GM21619 (cell line): ENCODE data around the gene HEATR5A.
A peak's percentile ranks its signal among the peaks of the same experiment; 100 is the strongest.
"Not testable (repeated sequence)": the region's sequence is repeated elsewhere in the genome, so short reads cannot be mapped to it uniquely, and the experiment has no call there.

ENCODE experiments used
- ATAC-seq: cut with Tn5 transposase; IDR thresholded peaks from one replicate; pipeline ENCODE4 v1.9.1; 2021; ENCODE audit not compliant: unreplicated experiment

The HEATR5A gene

DNA sequence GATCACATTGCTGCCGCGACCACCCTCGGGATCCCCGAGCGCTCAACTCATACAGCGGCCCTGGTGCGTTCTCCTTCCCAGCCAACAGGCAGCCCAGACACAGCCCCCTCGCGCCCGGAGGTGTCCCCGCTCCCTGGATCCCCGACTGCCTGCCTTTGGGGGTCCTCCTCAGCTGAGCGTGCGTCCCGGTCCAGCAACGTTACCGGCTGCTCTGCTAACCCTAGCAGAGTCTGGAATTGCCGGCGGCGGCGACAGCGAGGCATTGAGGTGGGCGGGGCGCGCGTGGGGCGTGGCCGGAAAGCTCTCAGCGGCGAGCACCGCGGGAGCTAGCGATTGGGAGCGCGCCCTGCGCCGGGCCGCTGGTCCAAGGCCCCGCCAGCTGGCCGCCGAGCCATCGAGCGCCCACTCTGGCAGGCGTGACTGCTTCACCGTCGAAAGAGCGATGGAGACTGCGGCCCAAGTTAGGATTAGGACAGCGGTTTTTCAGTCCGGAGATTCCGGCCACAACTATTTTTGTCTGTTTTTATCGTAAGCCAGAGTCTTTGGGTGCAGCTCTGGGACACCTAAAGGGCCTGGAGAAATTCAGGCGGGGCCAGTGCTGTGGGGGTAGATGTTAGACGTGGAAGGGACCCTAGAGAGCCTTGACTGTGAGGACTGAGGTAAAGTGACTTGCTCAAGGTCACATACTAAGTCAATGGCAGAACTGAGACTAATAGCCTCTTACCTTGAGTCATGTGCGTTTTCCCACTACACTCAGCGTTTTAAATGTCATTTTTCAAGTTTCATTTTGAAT, at the start of gene HEATR5A:
Gene HEATR5A (minus strand): TSS at position 232 of the 793 bp plus-strand sequence. CDS start 17,575 bp downstream, outside the sequence.
- ATAC-seq, result peak; percentile 95

DNA sequence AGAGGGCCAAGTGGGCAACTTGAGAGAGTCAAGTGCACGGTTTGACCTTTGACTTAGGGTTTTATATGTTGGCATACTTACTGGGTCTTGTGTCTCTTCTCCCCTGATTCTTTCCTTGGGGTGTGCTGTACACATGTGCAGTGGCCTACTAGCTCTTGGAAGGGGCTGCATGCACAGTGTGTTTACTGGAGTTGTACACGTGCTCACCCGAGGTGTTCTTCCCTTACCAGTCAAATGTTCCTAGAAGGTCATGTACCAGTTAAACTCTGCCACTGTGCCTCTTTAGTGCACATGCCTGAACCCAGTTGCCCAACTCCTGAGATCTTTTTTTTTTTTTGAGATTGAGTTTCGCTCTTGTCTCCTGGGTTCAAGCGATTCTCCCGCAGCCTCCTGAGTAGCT, 46.2 kb upstream of the HEATR5A start:
- no peak for ATAC-seq

DNA sequence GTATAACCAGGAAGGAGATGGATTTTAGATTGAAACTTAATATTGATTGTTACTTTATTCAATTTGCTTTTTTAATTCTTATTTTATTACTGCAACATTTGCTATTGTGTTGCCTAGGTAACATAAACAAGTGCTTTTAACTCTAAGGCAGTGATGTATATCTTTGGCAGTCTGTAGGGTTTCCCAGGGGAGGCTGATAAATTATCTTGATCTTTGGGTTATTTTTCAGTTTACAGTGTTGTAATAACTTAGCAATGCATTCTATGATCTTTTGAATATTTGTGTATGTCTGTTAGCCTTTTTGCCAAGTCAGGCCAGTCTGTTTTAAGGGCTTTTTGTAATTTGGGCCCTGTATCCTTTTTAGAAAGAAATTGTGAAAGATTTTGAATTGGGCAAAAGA, 44.8 kb upstream of the HEATR5A start:
- no peak for ATAC-seq

DNA sequence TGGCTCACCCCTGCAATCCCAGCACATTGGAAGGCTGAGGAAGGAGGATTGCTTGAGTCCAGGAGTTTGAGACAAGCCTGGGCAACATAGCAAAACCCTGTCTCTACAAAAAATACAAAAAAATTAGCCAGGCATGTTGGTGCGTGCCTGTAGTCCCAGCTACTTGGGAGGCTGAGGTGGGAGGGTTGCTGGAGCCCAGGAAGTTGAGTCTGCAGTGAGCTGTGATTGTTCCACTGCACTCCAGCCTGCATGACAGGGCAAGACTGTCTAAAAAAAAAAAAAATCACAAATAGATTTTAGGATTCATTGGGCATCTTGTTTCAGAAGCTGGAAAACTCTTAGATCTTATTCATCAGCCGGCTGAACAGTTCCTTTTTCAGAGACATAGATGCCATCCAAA, 42.1 kb upstream of the HEATR5A start:
- not testable (repeated sequence) for ATAC-seq

DNA sequence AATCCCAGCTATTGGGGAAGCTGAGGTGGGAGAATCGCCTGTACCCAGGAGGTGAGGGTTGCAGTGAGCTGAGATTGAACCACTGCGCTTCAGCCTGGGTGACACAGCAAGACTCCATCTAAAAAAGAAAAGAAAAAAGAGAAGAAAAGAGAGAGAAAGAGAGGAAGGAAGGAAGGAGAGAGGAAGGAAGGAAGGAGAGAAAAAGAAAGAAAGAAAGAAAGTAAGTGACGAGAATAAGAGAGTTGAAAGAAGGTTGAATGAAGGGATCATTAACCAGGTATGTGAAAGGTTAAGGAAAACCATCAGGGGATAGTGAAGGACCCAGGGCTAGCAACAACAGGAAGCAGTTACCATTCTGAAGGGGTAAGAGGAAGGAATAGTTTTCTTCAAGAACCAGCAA, 41.2 kb upstream of the HEATR5A start:
- no peak for ATAC-seq

DNA sequence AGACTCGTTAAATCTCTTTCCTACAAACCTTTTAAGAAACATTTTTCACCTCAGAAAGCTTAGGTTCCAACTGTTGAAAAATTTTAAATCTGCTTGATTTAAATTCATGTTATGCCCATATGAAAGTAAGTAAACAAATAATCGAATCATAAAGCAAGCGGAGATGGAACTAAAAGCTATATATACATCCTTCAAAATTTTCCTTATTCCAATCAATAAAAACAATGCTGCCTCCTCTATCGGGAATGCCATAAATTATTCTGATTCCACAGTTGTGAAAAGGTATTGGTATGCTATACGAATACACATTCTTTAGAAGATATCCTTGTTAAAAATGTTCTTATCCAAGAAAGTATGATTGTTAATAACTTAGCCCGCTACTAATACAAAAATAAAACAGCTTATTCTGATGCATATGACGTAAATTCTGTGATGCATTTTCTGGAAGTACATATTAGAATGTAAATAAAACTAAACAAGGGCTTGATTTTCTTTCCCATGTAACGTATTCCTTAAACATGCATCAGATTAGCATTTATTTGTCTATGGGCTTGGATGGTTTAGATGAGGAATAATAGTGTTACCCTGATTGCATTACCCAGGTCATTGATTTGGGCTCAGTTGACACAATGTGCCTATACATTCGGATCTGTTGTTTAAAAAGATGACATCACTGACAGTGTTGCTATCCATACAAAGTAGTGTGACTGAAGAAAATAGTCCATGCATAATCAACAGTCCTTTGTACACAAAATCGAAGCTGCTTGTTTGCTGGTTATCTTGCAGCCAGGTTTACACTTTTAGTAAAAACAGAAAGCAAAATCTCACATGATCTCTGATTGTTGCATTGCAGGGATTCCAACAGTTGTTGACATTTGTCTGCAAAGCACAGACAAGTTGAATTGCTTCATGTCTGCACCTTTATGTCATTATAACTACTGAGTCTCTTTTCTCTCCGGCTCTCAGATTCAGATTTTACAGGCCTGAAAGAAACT, 37.6 kb upstream of the HEATR5A start:
- ATAC-seq, result peak; percentile 0

DNA sequence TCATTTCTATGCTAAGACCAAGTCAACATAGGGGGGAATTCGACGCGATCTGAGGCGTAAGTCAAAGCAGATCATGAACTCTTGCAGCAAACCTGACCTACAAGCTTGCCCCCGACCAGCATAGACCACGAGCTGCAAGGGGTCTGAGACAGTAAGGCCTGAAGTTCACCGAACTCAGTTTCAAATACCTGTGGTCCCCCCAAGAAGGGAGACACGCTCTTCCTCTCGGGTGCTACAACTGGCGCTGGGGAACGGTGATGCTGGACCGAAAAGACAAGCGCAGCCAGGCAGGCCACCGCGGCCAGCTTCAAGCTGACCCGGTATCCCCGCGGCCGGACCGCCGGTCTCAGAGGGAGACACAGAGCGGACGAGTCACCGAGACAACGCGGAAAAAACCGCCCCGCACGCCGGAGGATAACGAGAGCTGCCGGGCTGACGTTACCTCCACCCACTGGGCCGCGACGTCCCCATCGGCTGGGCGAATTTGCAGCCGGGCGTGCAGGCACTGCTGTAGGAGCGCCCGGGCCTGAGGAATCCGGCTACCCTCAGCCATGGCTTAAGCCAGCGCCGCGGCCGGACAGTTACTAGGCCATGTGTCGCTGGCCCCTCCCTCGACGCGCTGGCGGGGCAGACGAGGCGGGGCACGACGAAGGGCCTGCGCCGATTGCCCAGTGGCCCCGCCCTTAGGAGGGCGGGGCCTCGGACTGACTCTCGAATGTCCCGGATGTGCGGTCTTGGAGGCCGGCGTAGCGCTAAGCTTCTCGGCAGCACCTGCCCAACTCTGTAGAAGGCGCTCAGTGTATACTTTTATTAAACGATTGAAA, 36.7 kb upstream of the HEATR5A start, which contains the start of gene DTD2:
Gene DTD2 (minus strand): TSS at position 666 of the 824 bp plus-strand sequence. CDS start 113 bp downstream, at position 553.
- peak; percentile 97 for ATAC-seq

DNA sequence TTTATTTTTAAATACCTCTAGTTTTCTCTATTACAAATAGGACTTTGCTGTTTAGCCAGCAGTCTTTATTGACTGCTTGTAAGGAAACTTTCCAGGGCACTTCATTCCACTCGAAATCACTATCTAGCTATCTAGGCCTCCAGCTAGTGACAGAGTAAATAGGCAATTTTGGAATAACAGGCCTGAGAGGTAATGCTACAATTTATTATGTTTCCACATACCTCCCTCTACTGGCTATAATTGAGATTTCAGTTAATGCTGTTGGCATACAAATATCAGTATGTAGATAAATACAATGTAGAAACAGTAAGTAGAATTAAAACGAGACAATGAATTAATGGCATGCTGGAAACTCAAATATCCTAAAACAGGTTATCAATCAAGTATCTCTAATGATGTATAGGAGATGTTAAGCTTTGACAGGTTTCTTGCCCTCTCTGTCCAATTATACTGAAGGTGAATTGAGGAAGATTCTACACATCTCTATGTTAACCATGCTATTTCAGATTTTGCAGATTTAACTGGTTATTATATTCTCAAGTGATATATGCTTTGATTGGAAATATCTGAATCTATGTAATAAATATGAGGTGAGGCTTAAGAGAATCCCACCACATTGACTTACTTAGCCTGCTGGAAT, 29.7 kb upstream of the HEATR5A start:
- peak; percentile 57 for ATAC-seq

DNA sequence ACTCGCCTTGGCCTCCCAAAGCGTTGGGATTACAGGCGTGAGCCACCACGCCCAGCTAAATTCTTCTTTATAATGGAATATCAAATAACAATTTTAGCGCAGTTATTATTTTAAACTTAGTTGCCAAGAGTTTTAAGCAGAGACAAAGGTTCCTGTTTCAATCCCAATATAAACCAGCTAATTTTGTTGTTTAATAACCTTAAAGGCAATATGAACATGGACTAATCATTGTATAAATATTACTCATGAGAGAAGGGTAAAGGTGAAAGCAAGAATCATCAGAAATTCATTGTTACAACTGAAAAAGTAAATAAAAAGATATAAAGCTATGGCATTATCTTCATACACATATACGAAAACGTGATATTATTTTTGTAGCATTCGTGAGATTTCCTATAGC, 28.8 kb upstream of the HEATR5A start:
- ATAC-seq, result no peak

DNA sequence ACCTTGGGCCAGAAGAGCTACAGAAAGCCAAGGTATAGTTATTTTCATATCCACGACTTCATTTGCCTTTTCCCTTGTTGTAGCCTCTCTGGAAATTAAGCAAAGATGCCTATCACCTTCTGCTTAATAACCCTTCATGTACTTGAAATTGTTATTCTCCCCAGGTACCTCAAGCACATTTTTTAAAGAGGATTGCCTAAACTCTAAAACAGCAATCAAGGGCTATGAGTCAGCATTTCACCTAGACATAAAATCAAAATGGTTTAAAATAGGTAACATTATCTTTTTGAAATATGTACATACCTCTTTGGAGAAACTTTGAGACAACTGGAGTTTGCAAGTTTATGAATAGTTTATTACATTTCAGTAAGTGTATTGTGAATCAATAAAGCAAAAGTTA, 25.4 kb upstream of the HEATR5A start:
- no peak for ATAC-seq

DNA sequence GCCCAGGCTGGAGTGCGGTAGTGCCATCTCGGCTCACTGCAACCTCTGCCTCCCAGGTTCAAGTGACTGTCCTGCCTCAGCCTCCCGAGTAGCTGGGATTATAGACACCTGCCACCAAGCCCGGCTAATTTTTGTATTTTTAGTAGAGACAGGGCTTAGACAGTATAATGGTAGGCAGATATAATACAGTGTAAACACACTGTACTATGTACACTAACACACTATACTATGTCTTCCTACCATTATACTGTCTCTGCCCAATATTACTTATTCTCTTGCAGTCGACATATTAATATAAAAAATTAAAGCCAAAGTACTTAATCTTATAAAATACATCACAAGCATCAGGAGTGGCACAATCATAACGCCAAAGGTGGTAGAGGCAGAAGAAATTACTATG, 21.9 kb upstream of the HEATR5A start:
- ATAC-seq, result no peak

DNA sequence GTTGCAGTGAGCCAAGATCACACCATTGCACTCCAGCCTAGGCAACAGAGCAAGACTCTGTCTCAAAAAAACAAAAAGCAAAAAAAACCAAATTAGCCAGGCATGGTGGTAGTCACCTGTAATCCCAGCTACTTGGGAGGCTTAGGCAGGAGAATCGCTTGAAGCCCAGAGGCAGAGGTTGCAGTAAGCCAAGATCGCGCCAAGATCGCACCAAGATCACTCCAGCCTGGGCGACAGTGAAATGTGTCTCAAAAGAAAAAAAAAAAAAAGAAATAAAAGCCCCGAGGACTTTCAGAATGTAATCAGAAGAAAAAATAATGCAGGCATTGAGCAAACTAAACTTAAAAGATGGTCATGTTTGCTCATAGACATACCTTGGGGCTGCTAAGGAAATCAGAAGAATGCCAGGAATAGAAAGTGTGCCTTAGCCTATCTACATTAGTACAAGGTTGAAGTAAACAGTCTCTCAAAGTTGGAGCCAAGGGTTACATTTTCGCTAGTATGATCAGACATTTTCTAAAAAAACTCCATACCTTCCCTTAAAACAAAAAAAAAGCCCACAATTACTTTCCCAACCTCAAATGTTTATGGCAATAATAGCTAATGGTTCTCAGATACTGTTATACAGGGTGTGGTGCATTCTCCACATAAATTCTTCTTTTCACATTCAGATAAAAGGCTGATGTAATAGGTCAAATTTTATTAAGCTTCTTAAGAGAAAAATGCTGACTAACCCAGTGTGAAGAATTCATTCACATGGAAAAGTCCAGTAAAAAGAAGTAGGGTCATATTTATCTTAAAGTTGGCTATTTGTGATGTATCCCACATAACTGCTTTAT, 21.1 kb upstream of the HEATR5A start:
- ATAC-seq, result no peak

DNA sequence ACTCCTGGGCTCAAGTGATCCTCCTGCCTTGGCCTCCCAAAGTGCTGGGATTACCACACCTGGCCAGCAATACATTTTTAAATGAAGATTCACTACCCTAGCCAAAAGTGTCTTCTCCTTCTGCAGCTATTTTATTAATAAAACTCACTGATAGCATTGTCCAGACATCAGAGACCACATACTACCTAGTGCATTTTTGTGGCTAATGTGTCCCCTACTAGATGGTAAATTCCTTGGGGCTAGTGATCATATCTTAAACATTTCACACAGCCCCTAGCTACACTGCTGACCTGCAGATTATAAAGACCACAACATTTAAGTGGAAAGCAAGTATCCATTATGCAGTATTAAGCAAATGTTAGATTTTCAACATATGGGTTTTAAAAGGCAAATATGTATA, 19.9 kb upstream of the HEATR5A start:
- no peak for ATAC-seq

DNA sequence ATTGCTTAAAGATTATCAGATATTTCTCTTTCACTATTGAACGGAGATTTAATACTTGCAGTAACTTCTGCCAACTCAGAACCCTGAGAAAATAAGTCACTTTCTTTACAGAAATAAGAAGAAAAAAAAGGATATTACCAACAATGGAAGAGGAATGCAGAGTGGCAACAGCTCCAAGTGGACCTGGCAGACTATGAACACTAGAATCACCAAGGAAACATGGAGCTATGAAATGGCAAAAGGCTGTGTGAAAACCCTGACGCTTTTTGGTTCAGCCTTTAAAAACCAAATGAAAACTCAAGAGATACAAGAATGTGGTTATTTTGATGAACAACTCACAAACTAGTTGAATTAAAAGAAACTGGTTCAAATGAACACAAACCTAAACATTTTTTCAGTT, 19.2 kb upstream of the HEATR5A start:
- no peak for ATAC-seq

DNA sequence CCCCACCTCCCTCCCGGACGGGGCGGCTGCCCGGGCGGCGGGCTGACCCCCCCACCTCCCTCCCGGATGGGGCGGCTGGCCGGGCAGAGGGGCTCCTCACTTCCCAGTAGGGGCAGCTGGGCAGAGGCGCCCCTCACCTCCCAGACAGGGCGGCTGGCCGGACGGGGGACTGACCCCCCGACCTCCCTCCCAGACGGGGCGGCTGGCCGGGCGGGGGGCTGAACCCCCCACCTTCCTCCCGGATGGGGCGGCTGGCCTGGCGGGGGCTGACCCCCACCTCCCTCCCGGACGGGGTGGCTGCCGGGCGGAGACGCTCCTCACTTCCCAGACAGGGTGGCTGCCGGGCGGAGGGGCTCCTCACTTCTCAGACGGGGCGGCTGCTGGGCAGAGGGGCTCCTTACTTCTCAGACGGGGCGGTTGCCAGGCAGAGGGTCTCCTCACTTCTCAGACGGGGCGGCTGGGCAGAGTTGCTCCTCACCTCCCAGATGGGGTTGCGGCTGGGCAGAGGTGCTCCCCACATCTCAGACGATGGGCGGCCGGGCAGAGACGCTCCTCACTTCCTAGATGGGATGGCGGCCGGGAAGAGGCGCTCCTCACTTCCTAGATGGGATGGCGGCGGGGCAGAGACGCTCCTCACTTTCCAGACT, 16.8 kb upstream of the HEATR5A start:
- ATAC-seq, result not testable (repeated sequence)

DNA sequence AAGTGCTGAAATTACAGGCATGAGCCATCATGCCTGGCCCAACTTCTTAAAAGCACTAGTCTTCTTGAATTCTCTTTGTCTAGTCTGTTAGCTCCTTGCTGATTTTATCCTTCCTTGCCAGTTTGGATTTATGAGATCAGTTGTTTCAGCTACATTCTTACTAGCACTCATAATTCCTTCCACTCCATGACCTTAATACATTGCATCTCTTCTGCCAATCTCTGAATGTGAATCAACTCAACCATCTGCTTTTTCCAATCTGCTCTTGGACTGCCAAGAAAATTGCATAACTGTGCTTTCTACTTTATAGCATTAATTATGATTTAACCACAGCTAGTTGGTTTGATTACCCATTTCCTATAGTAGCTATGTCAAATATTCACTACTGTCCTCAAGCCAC, 14.9 kb upstream of the HEATR5A start:
- no peak for ATAC-seq

DNA sequence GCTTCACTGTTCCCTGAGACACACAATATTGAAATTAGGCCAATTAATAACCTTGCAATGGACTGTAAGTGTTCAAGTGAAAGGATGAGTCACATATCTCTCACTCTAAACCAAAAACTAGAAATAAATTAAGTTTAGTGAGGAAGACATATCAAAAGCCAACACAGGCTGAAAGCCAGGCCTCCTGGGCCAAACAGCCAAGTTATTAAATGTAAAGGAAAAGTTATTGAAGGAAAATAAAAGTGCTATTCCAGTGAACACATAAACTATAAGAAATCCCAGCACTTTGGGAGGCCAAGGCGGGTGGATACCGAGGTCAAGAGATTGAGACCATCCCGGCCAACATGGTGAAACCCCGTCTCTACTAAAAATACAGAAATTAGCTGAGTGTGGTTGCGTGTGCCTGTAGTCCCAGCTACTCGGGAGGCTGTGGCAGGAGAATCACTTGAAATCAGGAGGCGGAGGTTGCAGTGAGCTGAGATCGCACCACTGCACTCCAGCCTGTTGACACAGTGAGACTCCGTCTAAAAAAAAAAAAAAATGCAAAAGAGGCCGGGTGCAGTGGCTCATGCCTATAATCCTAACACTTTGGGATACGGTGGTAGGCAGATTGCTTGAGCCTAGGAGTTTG, 10.4 kb upstream of the HEATR5A start:
- no peak for ATAC-seq

DNA sequence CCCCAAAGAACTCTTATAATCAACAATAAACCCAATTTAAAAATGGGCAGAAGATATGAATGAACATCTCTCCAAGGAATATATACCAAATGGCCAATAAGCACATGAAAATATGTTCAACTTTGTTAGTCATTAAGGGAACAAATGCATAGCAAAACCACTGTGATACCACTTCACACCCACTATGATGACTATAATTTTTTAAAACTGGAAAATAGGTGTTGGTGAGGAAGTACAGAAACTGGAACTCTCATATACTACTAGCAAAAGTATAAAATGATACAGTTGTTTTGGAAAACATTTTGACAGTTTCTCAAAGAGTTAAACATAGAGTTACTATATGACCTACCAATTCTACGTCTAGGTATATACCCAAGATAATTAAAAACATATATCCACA, 9.4 kb upstream of the HEATR5A start:
- no peak for ATAC-seq

DNA sequence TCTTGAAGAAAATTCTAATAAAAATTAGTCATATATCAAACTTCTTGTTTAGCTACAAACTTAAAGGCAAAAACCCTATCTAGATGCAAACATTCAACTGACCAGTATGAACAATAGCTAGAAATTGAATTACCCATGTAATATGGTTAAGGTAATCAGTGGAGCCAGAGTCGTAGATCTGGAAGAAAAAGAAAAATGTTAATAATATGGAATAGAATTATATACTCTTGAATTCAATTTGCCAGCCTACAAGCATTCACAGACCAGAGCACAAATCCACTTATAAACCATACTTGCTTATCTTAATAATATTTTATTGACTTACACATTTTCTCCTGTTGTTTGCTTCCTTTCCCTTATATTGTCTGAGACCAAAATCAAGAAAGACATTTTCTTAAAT, 7.7 kb upstream of the HEATR5A start:
- no peak for ATAC-seq
